ENCODE results near the gene MAEA. TPM values are rescaled to one million over a fixed set of nuclear protein-coding genes. Genes with fewer than 3 reads are reported as not detected.
A peak's percentile ranks its signal among the peaks of the same experiment; 100 is the strongest.

Gene MAEA
- total and polyA plus RNA-seq, 4 experiments from 2014 or later, result 54.1 to 106 (median 85.8) TPM

DNA sequence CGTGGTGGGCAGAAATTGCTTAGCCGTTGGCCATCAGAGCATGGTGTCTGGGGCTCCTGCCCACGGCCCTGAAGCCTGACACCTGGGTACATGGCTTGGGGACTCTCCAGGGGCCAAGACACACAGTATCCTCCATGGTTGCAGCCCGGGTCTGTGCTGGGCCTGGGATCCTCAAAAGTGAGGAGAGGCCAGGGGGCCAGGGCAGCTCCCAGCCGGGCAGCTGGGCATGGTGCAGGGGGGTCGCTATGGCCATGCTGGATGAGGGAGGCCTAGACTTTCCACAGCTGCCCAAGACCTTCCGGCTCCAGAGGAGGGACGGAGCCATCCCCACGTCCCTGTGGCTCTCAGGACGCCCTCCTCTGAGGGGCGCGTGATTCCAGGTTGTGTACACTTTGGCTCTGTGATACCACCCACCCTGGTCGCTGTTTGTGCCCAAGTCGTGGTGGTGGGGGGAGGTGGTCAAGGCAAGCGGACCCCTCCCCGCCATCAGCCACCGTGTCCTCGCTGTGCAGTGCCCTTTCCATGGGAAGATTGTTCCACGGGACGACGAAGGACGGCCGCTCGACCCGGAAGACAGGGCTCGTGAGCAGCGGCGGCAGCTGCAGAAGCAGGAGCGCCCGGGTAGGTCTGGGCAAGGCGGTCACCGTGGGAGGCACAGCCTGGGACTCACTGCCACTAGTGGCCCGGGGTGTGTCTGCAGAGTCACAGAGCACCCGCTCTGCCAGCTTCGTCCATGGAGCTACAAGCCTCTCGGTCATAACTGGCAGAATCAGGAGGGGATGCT, 90.9 kb downstream of the MAEA start:
- no peak overlapping the region for H3K27ac Mint-ChIP-seq
- H3K36me3 ChIP-seq (ENCODE audit: insufficient read depth, low read length), result no peaks in the 10 kb centered on the region
- intact Hi-C loops (cut with micrococcal nuclease), result no loop called here

DNA sequence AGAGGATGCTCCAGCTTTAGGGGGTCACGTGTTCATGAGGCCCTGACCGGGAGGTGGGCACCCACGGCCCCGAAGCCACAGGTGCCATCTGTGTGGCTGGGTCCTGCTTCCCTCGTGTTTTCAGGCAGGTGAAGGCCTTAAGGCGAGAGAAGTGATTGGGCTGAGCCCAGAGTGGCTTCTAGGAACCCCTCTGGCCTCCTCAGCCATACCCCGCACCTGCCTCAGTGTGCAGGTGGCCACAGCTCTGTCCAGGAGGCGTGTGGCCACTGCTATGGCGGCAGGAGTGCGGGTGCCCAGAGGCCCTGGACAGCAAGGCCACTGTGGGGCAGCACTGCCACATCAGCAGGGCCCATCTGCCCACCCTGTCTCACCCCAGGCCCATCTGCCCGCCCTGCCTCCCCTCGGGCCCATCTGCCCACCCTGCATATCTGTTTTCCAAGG, 91.5 kb downstream of the MAEA start:
- no peaks in the 10 kb centered on the region for H3K4me1 Mint-ChIP-seq
- ChIA-PET CTCF (ENCODE audit: partially characterized antibody) (no interaction called here), POLR2A (ENCODE audit: partially characterized antibody) (no interaction called here)
- no peaks in the 10 kb centered on the region for H3K4me1 ChIP-seq (ENCODE audit: insufficient read depth, low read length)
- no peaks in the 10 kb centered on the region for H3K9me3 ChIP-seq (ENCODE audit: control insufficient read depth in 1 of 2, low read length in 2 of 2)
- no peak overlapping the region for H3K27ac ChIP-seq (ENCODE audit: low read depth, low read length)
- H3K27me3 Mint-ChIP-seq, result no peaks in the 10 kb centered on the region
- peaks cover 6 to 11% of the 10 kb centered on the region in 2 donors for H3K36me3 Mint-ChIP-seq
- DNase-seq, result peak in 1 of 5 donors; percentile 13
- intact Hi-C loops (cut with micrococcal nuclease), result no loop called here
- H3K36me3 ChIP-seq (ENCODE audit: insufficient read depth, low read length), result peaks cover 3% of the 10 kb centered on the region
- H3K27ac Mint-ChIP-seq, result no peak overlapping the region
- H3K4me3 Mint-ChIP-seq, result no peak overlapping the region
- no peaks in the 10 kb centered on the region for H3K9me3 Mint-ChIP-seq
- no peak overlapping the region for H3K4me3 ChIP-seq (ENCODE audit: low read length in 2 of 2)
- no peaks in the 10 kb centered on the region for H3K27me3 ChIP-seq (ENCODE audit: insufficient read depth, low read length)

More for the DNA sequence above, 90.9 kb downstream of the MAEA start:
- Mint-ChIP-seq H3K9me3 (no peaks in the 10 kb centered on the region), H3K27me3 (no peaks in the 10 kb centered on the region), H3K4me1 (no peaks in the 10 kb centered on the region), H3K4me3 (no peak overlapping the region), H3K36me3 (peaks cover 3 to 9% of the 10 kb centered on the region in 2 donors)
- CTCF ChIA-PET (ENCODE audit: partially characterized antibody), result no interaction called here
- H3K4me1 ChIP-seq (ENCODE audit: insufficient read depth, low read length), result no peaks in the 10 kb centered on the region
- peak in 1 of 5 donors; percentile 27 for DNase-seq
- no peaks in the 10 kb centered on the region for H3K9me3 ChIP-seq (ENCODE audit: control insufficient read depth in 1 of 2, low read length in 2 of 2)
- POLR2A ChIA-PET (ENCODE audit: partially characterized antibody), result no interaction called here
- no peak overlapping the region for H3K27ac ChIP-seq (ENCODE audit: low read depth, low read length)
- no peaks in the 10 kb centered on the region for H3K27me3 ChIP-seq (ENCODE audit: insufficient read depth, low read length)
- H3K4me3 ChIP-seq (ENCODE audit: low read length in 2 of 2), result no peak overlapping the region

DNA sequence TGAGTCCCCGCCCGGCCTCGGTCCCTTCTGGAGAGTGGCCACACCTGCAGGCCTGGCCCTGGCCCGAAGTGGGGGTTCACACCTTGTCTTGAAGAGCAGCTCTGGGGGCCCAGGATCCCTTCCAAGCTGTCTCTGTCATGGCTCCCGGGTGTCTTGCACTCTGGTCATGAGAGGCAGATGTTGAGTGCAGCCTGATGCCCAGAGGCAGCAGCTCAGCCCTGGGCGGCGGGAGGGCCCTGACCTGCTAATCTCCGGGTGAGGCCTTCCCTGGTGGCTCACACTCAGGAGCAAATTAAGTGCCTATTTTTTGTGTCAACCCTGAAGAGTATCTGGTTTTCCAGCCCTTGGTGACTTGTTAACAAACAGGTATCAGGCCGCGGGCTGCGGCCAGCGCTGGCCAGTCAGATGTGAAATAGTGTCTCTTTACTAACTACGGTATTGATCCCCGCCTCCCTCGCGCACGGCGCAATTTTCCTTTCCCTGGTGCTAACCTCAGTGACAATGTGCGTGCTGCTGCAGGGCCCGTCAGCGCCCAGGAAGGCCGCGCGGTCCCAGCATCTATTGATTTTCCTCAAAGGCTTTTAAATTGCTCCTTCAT, 92.4 kb downstream of the MAEA start:
- ChIA-PET POLR2A (ENCODE audit: partially characterized antibody) (no interaction called here), CTCF (ENCODE audit: partially characterized antibody) (no interaction called here)
- H3K27me3 Mint-ChIP-seq, result no peaks in the 10 kb centered on the region
- peak in 1 of 5 donors; percentile 38 for DNase-seq
- Histone ChIP-seq H3K4me1 (ENCODE audit: insufficient read depth, low read length) (no peaks in the 10 kb centered on the region), H3K4me3 (ENCODE audit: low read length in 2 of 2) (no peak overlapping the region), H3K27ac (ENCODE audit: low read depth, low read length) (no peak overlapping the region), H3K27me3 (ENCODE audit: insufficient read depth, low read length) (no peaks in the 10 kb centered on the region), H3K9me3 (ENCODE audit: control insufficient read depth in 1 of 2, low read length in 2 of 2) (no peaks in the 10 kb centered on the region), H3K36me3 (ENCODE audit: insufficient read depth, low read length) (peaks cover 7% of the 10 kb centered on the region)
- H3K36me3 Mint-ChIP-seq, result peaks cover 12 to 17% of the 10 kb centered on the region in 2 donors
- H3K4me3 Mint-ChIP-seq, result no peak overlapping the region
- no peaks in the 10 kb centered on the region for H3K4me1 Mint-ChIP-seq
- H3K27ac Mint-ChIP-seq, result peak overlapping the region in 1 of 7 donors; percentile 10
- intact Hi-C loops (cut with micrococcal nuclease), result no loop called here
- H3K9me3 Mint-ChIP-seq, result peaks cover 0 to 5% (median 0%) of the 10 kb centered on the region in 8 donors

DNA sequence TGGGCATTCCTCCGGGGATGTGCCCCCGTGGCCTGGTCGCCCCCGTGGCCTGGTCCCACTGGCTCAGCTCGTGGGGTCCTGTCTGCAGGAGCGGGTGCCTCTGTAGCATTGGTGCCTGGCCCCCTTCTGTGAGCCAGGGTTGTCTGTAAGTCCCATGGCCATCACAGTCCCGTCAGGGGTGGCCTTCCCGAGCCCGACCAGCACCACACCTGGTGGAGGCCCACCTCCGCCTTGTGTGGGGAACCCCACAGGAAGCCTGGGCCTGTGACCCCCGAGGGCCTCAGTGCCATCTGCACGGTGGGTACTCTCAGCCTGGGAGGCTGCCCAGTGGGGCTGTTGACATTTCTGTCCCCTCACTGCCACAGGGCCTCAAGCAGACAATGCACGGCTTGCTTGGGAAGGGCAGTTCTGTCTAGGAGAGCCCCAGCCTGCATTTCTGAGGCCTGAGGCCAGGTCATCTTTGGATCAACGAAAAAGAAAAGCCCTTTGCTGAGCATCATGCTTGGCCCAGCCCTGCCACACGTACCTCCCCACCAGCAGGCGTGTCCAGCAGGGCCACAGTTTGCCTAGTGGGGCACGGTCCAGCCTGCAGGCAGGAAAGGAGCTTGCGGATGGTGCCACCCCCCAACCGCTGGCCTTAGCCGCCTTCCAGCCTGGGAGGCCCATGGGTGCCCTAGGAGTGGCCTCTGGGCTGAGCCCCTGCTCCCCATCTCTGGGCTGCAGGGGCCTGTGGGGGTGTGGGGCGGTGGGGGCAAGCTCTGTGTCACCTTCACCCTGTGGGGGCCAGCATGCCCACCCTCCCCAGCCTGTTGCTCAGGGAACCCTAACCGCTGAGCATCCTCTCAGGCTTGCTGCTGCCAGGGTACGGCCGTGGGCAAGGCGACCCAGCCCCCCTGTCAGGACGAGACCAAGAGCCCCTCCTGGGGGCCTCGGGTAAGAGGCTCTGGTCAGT, 93.4 kb downstream of the MAEA start:
- Mint-ChIP-seq H3K4me1 (no peaks in the 10 kb centered on the region), H3K4me3 (no peak overlapping the region), H3K9me3 (peaks cover 0 to 5% (median 4%) of the 10 kb centered on the region in 8 donors), H3K27ac (no peak overlapping the region), H3K27me3 (no peaks in the 10 kb centered on the region), H3K36me3 (peaks cover 20 to 22% of the 10 kb centered on the region in 2 donors)
- peaks cover 7% of the 10 kb centered on the region for H3K36me3 ChIP-seq (ENCODE audit: insufficient read depth, low read length)
- H3K4me1 ChIP-seq (ENCODE audit: insufficient read depth, low read length), result no peaks in the 10 kb centered on the region
- intact Hi-C loops (cut with micrococcal nuclease), result no loop called here
- CTCF ChIA-PET (ENCODE audit: partially characterized antibody), result no interaction called here
- no peaks in the 10 kb centered on the region for H3K9me3 ChIP-seq (ENCODE audit: control insufficient read depth in 1 of 2, low read length in 2 of 2)
- no peaks in the 10 kb centered on the region for H3K27me3 ChIP-seq (ENCODE audit: insufficient read depth, low read length)
- no peak overlapping the region for H3K27ac ChIP-seq (ENCODE audit: low read depth, low read length)
- POLR2A ChIA-PET (ENCODE audit: partially characterized antibody), result no interaction called here
- DNase-seq, result peak in 1 of 5 donors; percentile 12
- no peak overlapping the region for H3K4me3 ChIP-seq (ENCODE audit: low read length in 2 of 2)

DNA sequence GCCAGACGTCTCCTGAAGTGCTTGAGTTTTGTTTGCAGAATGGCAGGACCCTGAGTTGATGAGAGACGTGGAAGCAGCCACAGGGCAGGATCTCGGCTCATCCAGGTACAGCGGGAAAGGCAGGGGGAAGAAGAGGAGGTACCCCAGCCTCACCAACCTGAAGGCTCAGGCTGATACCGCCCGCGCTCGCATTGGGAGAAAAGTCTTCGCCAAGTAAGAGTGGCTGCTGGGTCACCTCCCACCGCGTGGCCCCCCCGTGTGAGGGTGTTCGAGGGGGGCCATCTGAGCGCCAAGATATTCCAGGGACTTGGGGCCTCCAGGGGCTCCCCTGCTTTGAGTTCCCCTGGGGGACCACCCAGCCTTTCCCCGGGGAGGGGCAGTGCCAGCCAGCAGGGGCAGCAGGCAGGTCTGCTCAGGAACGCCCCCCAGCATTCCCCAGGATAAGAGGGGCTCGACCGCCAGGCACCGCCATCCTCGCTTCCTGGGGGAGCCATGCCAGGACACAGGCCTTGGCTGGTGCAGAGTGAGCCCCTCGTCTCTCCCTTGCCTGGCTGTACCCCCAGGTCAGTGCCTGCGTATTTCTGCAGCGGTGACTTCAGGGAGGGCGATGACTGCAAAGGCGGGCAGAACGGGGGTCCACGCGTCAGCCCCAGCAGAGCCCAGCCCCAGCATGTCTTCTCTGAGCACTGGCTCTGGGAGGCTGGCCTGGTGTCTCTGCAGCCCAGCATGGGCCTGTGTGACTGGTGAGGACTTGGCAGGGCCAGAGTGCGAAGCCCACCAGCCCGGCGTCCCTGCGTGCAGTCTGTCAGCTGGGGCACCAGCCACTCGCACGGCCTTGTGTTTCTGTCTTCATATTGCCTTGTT, 94.3 kb downstream of the MAEA start:
- intact Hi-C loops (cut with micrococcal nuclease), result no loop called here
- Mint-ChIP-seq H3K4me1 (no peaks in the 10 kb centered on the region), H3K27me3 (no peaks in the 10 kb centered on the region), H3K9me3 (peaks cover 0 to 14% (median 12%) of the 10 kb centered on the region in 8 donors), H3K36me3 (peaks cover 29 to 30% of the 10 kb centered on the region in 2 donors), H3K27ac (no peak overlapping the region), H3K4me3 (no peak overlapping the region)
- DNase-seq, result peak in 1 of 5 donors; percentile 25
- CTCF ChIA-PET (ENCODE audit: partially characterized antibody), result no interaction called here
- no peaks in the 10 kb centered on the region for H3K27me3 ChIP-seq (ENCODE audit: insufficient read depth, low read length)
- POLR2A ChIA-PET (ENCODE audit: partially characterized antibody), result no interaction called here
- no peak overlapping the region for H3K4me3 ChIP-seq (ENCODE audit: low read length in 2 of 2)
- no peak overlapping the region for H3K27ac ChIP-seq (ENCODE audit: low read depth, low read length)
- H3K36me3 ChIP-seq (ENCODE audit: insufficient read depth, low read length), result peaks cover 7% of the 10 kb centered on the region
- H3K9me3 ChIP-seq (ENCODE audit: control insufficient read depth in 1 of 2, low read length in 2 of 2), result no peaks in the 10 kb centered on the region
- H3K4me1 ChIP-seq (ENCODE audit: insufficient read depth, low read length), result no peaks in the 10 kb centered on the region

DNA sequence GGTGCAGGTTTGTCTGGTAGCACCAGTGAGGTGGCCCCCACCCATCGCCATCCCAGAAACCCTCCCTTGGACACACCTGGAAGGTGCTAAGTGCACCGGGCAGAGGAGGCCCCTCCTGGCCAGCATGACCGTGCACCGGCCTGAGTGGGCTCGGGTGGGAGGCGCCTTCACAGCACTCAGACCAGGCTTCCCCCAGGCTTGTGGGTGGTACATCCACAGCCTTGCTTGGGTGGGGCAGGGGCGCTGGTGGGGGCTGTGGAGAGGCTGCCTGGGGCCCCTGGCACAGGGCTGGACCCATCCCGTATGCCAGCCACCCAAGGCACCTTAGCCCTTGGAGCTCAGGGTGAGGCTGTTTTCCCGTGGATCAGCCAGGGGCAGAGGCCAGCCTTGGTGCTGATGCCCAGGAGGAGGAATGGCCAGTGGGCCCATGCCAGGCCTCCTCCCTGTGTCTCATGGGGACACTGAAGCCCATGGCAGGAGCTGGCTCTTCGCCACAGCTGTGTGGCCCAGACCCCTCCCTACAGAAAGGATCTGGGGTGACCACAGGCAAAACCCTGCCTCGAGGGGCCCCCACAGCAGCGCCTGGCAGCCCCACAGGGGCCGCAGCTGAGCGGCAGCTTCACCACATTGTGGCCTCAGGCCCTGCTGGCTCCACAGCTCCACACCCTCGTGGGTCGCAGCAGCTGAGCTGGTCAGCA, 95.1 kb downstream of the MAEA start:
- no peaks in the 10 kb centered on the region for H3K27me3 ChIP-seq (ENCODE audit: insufficient read depth, low read length)
- H3K27ac Mint-ChIP-seq, result no peak overlapping the region
- H3K27me3 Mint-ChIP-seq, result no peaks in the 10 kb centered on the region
- DNase-seq, result peak in 1 of 5 donors; percentile 33
- POLR2A ChIA-PET (ENCODE audit: partially characterized antibody), result no interaction called here
- peaks cover 33% of the 10 kb centered on the region in 2 donors for H3K36me3 Mint-ChIP-seq
- H3K27ac ChIP-seq (ENCODE audit: low read depth, low read length), result no peak overlapping the region
- peaks cover 7% of the 10 kb centered on the region for H3K36me3 ChIP-seq (ENCODE audit: insufficient read depth, low read length)
- no peak overlapping the region for H3K4me3 ChIP-seq (ENCODE audit: low read length in 2 of 2)
- H3K4me1 Mint-ChIP-seq, result no peaks in the 10 kb centered on the region
- H3K4me1 ChIP-seq (ENCODE audit: insufficient read depth, low read length), result no peaks in the 10 kb centered on the region
- CTCF ChIA-PET (ENCODE audit: partially characterized antibody), result no interaction called here
- intact Hi-C loops (cut with micrococcal nuclease), result no loop called here
- peaks cover 0 to 21% (median 16%) of the 10 kb centered on the region in 8 donors for H3K9me3 Mint-ChIP-seq
- no peak overlapping the region for H3K4me3 Mint-ChIP-seq
- H3K9me3 ChIP-seq (ENCODE audit: control insufficient read depth in 1 of 2, low read length in 2 of 2), result no peaks in the 10 kb centered on the region
